SK-N-SH treated with all-trans-retinoic acid at 6 μM for 48 hours (cell line): ENCODE results near the gene DGUOK.

Experiments used
- ATAC-seq: fragments of 200-7000 bp; cut with Tn5 transposase; 3 replicates; pipeline ENCODE4 v1.9.1; 2020; ENCODE audit warnings: mild to moderate bottlenecking, moderate library complexity
- ARNTL ChIP-seq: fragments of 450-650 bp; formaldehyde crosslinking; IDR thresholded peaks from 2 replicates; pipeline ENCODE4 v1.5.0; 2020; ENCODE audit warnings: low read depth, mild to moderate bottlenecking, moderate library complexity, borderline replicate concordance
- BACH2 ChIP-seq: fragments of 250-450 bp; sonication (Bioruptor Pico); IDR thresholded peaks from 2 replicates; pipeline ENCODE4 v1.9.0; 2021; ENCODE audit warnings: mild to moderate bottlenecking, borderline replicate concordance
- CREB5 ChIP-seq: fragments of 250-450 bp; sonication (Bioruptor Pico); IDR thresholded peaks from 2 replicates; pipeline ENCODE4 v1.5.1; 2020; ENCODE audit warnings: low read depth, mild to moderate bottlenecking, moderate library complexity
- CSDC2 ChIP-seq: fragments of 250-450 bp; sonication (Bioruptor Pico); IDR thresholded peaks from 2 replicates; pipeline ENCODE4 v1.5.0; 2020; ENCODE audit warnings: mild to moderate bottlenecking, moderate library complexity
- CSRNP3 ChIP-seq: fragments of 250-450 bp; sonication (Bioruptor Pico); IDR thresholded peaks from 2 replicates; pipeline ENCODE4 v1.5.1; 2021; ENCODE audit warnings: mild to moderate bottlenecking, moderate library complexity
- ESRRG ChIP-seq: fragments of 250-450 bp; sonication (Bioruptor Pico); IDR thresholded peaks from 2 replicates; pipeline ENCODE4 v1.6.1; 2021; ENCODE audit warnings: mild to moderate bottlenecking
- ISL1 ChIP-seq: fragments of 250-450 bp; sonication (Bioruptor Pico); IDR thresholded peaks from 2 replicates; pipeline ENCODE4 v2.1.2; 2022; ENCODE audit warnings: mild to moderate bottlenecking, moderate library complexity
- PATZ1 ChIP-seq: fragments of 250-450 bp; sonication (Bioruptor Pico); IDR thresholded peaks from 2 replicates; pipeline ENCODE4 v1.8.0; 2020; ENCODE audit warnings: mild to moderate bottlenecking, moderate library complexity, borderline replicate concordance
- POU6F1 ChIP-seq: fragments of 250-450 bp; sonication (Bioruptor Pico); IDR thresholded peaks from 2 replicates; pipeline ENCODE4 v1.8.0; 2021; ENCODE audit warnings: low read depth, mild to moderate bottlenecking, moderate library complexity, borderline replicate concordance
- PPARA ChIP-seq: fragments of 250-450 bp; sonication (Bioruptor Pico); IDR thresholded peaks from 2 replicates; pipeline ENCODE4 v1.5.0; 2020; ENCODE audit warnings: mild to moderate bottlenecking, borderline replicate concordance
- RARB ChIP-seq: fragments of 250-450 bp; sonication (Bioruptor Pico); IDR thresholded peaks from 2 replicates; pipeline ENCODE4 v1.8.0; 2021; ENCODE audit warnings: mild to moderate bottlenecking, moderate library complexity
- TCF4 ChIP-seq: fragments of 250-450 bp; sonication (Bioruptor Pico); IDR thresholded peaks from 2 replicates; pipeline ENCODE4 v1.8.0; 2021; ENCODE audit warnings: mild to moderate bottlenecking, moderate library complexity, borderline replicate concordance
- TOX ChIP-seq: fragments of 250-450 bp; sonication (Bioruptor Pico); IDR thresholded peaks from 2 replicates; pipeline ENCODE4 v1.8.0; 2021; ENCODE audit warnings: mild to moderate bottlenecking, moderate library complexity, borderline replicate concordance
- TSHZ2 ChIP-seq: fragments of 250-450 bp; sonication (Bioruptor Pico); IDR thresholded peaks from 2 replicates; pipeline ENCODE4 v1.5.0; 2020; ENCODE audit warnings: mild to moderate bottlenecking, moderate library complexity
- ZC3H10 ChIP-seq: fragments of 250-450 bp; sonication (Bioruptor Pico); IDR thresholded peaks from 2 replicates; pipeline ENCODE4 v1.5.1; 2021; ENCODE audit warnings: mild to moderate bottlenecking, moderate library complexity
- ZFP3 ChIP-seq: fragments of 250-450 bp; sonication (Bioruptor Pico); IDR thresholded peaks from 2 replicates; pipeline ENCODE4 v1.5.0; 2020; ENCODE audit warnings: mild to moderate bottlenecking, moderate library complexity
- ZFP30 ChIP-seq: fragments of 450-650 bp; formaldehyde crosslinking; IDR thresholded peaks from 2 replicates; pipeline ENCODE4 v1.5.0; 2022; ENCODE audit warnings: mild to moderate bottlenecking, moderate library complexity
- ZNF565 ChIP-seq: fragments of 450-650 bp; formaldehyde crosslinking; conservative IDR thresholded peaks from 2 replicates; pipeline ENCODE4 v1.5.0; 2020; ENCODE audit warnings: low read depth, mild to moderate bottlenecking, moderate library complexity
- ZNF70 ChIP-seq: fragments of 450-650 bp; formaldehyde crosslinking; IDR thresholded peaks from 2 replicates; pipeline ENCODE4 v1.5.0; 2020; ENCODE audit warnings: mild to moderate bottlenecking, moderate library complexity
- ZNF8 ChIP-seq: fragments of 450-650 bp; formaldehyde crosslinking; IDR thresholded peaks from 2 replicates; pipeline ENCODE4 v1.5.0; 2020; ENCODE audit warnings: mild to moderate bottlenecking, moderate library complexity

The DGUOK gene

GRCh38 chr2:73908689-73909652 lies 17.7 kb upstream of the DGUOK start:
- no peak for ATAC-seq
- no peak for TF ChIP-seq ESRRG (CRISPR knock-in tag)
- TF ChIP-seq ZNF70 (CRISPR knock-in tag) = no peak
- no peak for TF ChIP-seq ZFP30
- no peak for TF ChIP-seq CSDC2 (CRISPR knock-in tag)
- TF ChIP-seq CSRNP3 = no peak
- TF ChIP-seq PATZ1 = no peak
- no peak for TF ChIP-seq ZNF565 (CRISPR knock-in tag)
- no peak for TF ChIP-seq TOX (CRISPR knock-in tag)
- TF ChIP-seq ARNTL (CRISPR knock-in tag) = no peak
- TF ChIP-seq RARB (CRISPR knock-in tag) = no peak
- no peak for TF ChIP-seq ISL1 (CRISPR knock-in tag)
- no peak for TF ChIP-seq CREB5 (CRISPR knock-in tag)
- no peak for TF ChIP-seq POU6F1 (CRISPR knock-in tag)
- no peak for TF ChIP-seq TSHZ2 (CRISPR knock-in tag)
- TF ChIP-seq TCF4 (CRISPR knock-in tag) = no peak
- no peak for TF ChIP-seq ZC3H10
- TF ChIP-seq ZNF8 (CRISPR knock-in tag) = no peak
- TF ChIP-seq ZFP3 (CRISPR knock-in tag) = no peak

GRCh38 chr2:73910873-73911547 lies 15.7 kb upstream of the DGUOK start:
- ATAC-seq = no peak
- TF ChIP-seq BACH2 (CRISPR knock-in tag) (no peak), ISL1 (CRISPR knock-in tag) (no peak), TOX (CRISPR knock-in tag) (no peak), ZFP3 (CRISPR knock-in tag) (no peak), RARB (CRISPR knock-in tag) (no peak), CREB5 (CRISPR knock-in tag) (no peak), PATZ1 (no peak), ARNTL (CRISPR knock-in tag) (no peak), PPARA (CRISPR knock-in tag) (no peak), POU6F1 (CRISPR knock-in tag) (no peak), CSRNP3 (no peak), CSDC2 (CRISPR knock-in tag) (no peak), ZNF565 (CRISPR knock-in tag) (no peak)
